SK-N-SH (cell line): ENCODE measurements around the gene RBM24. TPM values are rescaled to one million over a fixed set of nuclear protein-coding genes. Genes with fewer than 3 reads are reported as not detected.

Source experiments
- CTCF ChIA-PET: fragments of 300-600, 350-600 bp; formaldehyde crosslinking; extraction: SDS; loops from one replicate; lab custom pipeline; 2021; lab: Yijun Ruan, JAX
- POLR2A ChIA-PET: fragments of 350-600 bp; sonication (Branson Sonifier 250); formaldehyde crosslinking; extraction: SDS; loops from one replicate; lab custom pipeline; 2020; ENCODE audit warnings: antibody characterized with exemption, inconsistent platforms; lab: Yijun Ruan, JAX
- DNase-seq: peaks from one replicate; pipeline ENCODE4 v3.0.0; 2012
- H2AFZ ChIP-seq: fragments of 200-600 bp; sonication (generic); 2 replicates; pipeline ENCODE4 v1.8.1; 2016; ENCODE audit warnings: antibody characterized with exemption, mild to moderate bottlenecking, low read depth
- H3F3A ChIP-seq: fragments of 200-600 bp; sonication (generic); replicated peaks from 2 replicates; pipeline ENCODE3; 2016; ENCODE audit warnings: antibody characterized with exemption, mild to moderate bottlenecking; ENCODE audit not compliant: insufficient read depth
- H3K27ac ChIP-seq, 2 experiments: fragments of 200-500 bp in 1 of 2; fragments of 200-600 bp in 1 of 2; sonication (Bioruptor generic) in 1 of 2; sonication (generic), shearing (Covaris generic) in 1 of 2; 2 replicates each; pipeline versions ENCODE4 v1.5.1 to v1.6.1; 2014 to 2016; ENCODE audit warnings: low read depth in 2 of 2, inconsistent platforms in 1 of 2, low read length in 1 of 2, mild to moderate bottlenecking in 1 of 2, mixed read lengths in 1 of 2
- H3K27me3 ChIP-seq: fragments of 200-600 bp; sonication (generic), shearing (Covaris generic); 2 replicates; pipeline ENCODE4 v1.6.1; 2016; ENCODE audit warnings: mixed run types; ENCODE audit not compliant: insufficient read depth
- H3K36me3 ChIP-seq, 2 experiments: fragments of 200-500 bp in 1 of 2; fragments of 200-600 bp in 1 of 2; sonication (Bioruptor generic) in 1 of 2; sonication (generic) in 1 of 2; replicated peaks in 1 of 2; 2 replicates each; pipeline versions ENCODE3 to v1.5.1; 2014 to 2016; ENCODE audit warnings: low read length in 1 of 2, mild to moderate bottlenecking in 1 of 2; ENCODE audit not compliant: insufficient read depth in 2 of 2, control insufficient read depth in 1 of 2
- H3K4me1 ChIP-seq, 2 experiments: fragments of 200-500 bp in 1 of 2; fragments of 200-600 bp in 1 of 2; sonication (Bioruptor generic) in 1 of 2; sonication (generic), shearing (Covaris generic) in 1 of 2; 2 replicates each; pipeline versions ENCODE4 v1.5.1 to v1.6.1; 2014 to 2016; ENCODE audit warnings: low read depth in 1 of 2, low read length in 1 of 2, mixed run types in 1 of 2; ENCODE audit not compliant: insufficient read depth in 2 of 2, control insufficient read depth in 1 of 2
- H3K4me2 ChIP-seq: fragments of 200-600 bp; sonication (generic), shearing (Covaris generic); 2 replicates; pipeline ENCODE4 v1.6.1; 2017; ENCODE audit warnings: mixed run types
- H3K4me3 ChIP-seq, 2 experiments: fragments of 200-500 bp in 1 of 2; fragments of 200-600 bp in 1 of 2; sonication (Bioruptor generic) in 1 of 2; sonication (generic), shearing (Covaris generic) in 1 of 2; 2 replicates each; pipeline versions ENCODE4 v1.5.1 to v1.8.1; 2014 to 2016; ENCODE audit warnings: low read depth in 2 of 2, inconsistent platforms in 1 of 2, low read length in 1 of 2, mild to moderate bottlenecking in 1 of 2, mixed read lengths in 1 of 2, moderate library complexity in 1 of 2
- H3K79me2 ChIP-seq: fragments of 200-600 bp; sonication (generic); 2 replicates; pipeline ENCODE4 v1.8.1; 2017; ENCODE audit warnings: mild to moderate bottlenecking; ENCODE audit not compliant: insufficient read depth
- H3K9ac ChIP-seq: fragments of 200-600 bp; sonication (generic); 2 replicates; pipeline ENCODE4 v1.6.1; 2017; ENCODE audit warnings: mixed run types
- H3K9me2 ChIP-seq: fragments of 200-600 bp; sonication (generic); 2 replicates; pipeline ENCODE4 v1.6.1; 2017; ENCODE audit warnings: mixed run types
- H3K9me3 ChIP-seq: fragments of 200-600 bp; sonication (generic); 2 replicates; pipeline ENCODE4 v1.6.1; 2017; ENCODE audit warnings: mixed run types, mild to moderate bottlenecking, moderate library complexity
- H4K20me1 ChIP-seq: fragments of 200-600 bp; sonication (generic); 2 replicates; pipeline ENCODE4 v1.6.1; 2017; ENCODE audit warnings: mild to moderate bottlenecking, mixed run types; ENCODE audit not compliant: insufficient read depth
- FOSL2 ChIP-seq: IDR thresholded peaks from 2 replicates; pipeline ENCODE4 v1.4.0; 2012; ENCODE audit warnings: low read depth, mild to moderate bottlenecking, moderate library complexity, borderline replicate concordance
- FOXJ3 ChIP-seq: sonication (generic); formaldehyde crosslinking; IDR thresholded peaks from 2 replicates; pipeline ENCODE4 v1.5.1; 2020; ENCODE audit warnings: mild to moderate bottlenecking, missing genetic modification reagents
- GABPA ChIP-seq: IDR thresholded peaks from 2 replicates; pipeline ENCODE4 v1.4.0; 2012; ENCODE audit warnings: low read depth, mild to moderate bottlenecking
- GATA2 ChIP-seq: sonication (generic); formaldehyde crosslinking; IDR thresholded peaks from 2 replicates; pipeline ENCODE4 v1.5.0; 2020; ENCODE audit warnings: mild to moderate bottlenecking, missing genetic modification reagents
- MEF2A ChIP-seq: IDR thresholded peaks from 2 replicates; pipeline ENCODE4 v1.4.0; 2012; ENCODE audit warnings: low read depth, borderline replicate concordance
- MXI1 ChIP-seq: IDR thresholded peaks from 2 replicates; pipeline ENCODE4 v1.6.1; 2012; ENCODE audit warnings: mild to moderate bottlenecking, low read depth, low read length, improper control_type of control experiment
- RAD21 ChIP-seq: IDR thresholded peaks from 2 replicates; pipeline ENCODE4 v1.6.1; 2012; ENCODE audit warnings: mild to moderate bottlenecking, low read length
- RXRA ChIP-seq: IDR thresholded peaks from 2 replicates; pipeline ENCODE4 v1.4.0; 2012; ENCODE audit warnings: low read depth, mild to moderate bottlenecking, borderline replicate concordance
- SMC3 ChIP-seq: IDR thresholded peaks from 2 replicates; pipeline ENCODE4 v1.6.1; 2012; ENCODE audit warnings: low read depth, low read length, improper control_type of control experiment
- TCF12 ChIP-seq: IDR thresholded peaks from 2 replicates; pipeline ENCODE4 v1.4.0; 2012
- YY1 ChIP-seq: IDR thresholded peaks from 2 replicates; pipeline ENCODE4 v1.4.0; 2012; ENCODE audit warnings: low read depth, mild to moderate bottlenecking
- WGBS: methylation state at CpG from one replicate; pipeline ENCODE4 v1.1.6; 2017; ENCODE audit warnings: low lambda C conversion rate; 5-methylcytosine and 5-hydroxymethylcytosine counted together
- polyA plus RNA-seq, 3 experiments: library from polyadenylated mRNA; depleted of rRNA; stranded (reverse); fragments of >200 nt; gene quantifications; 2 replicates each; pipeline ENCODE4 v1.2.3, GENCODE V29; 2012
- TF ChIP-seq, protein P1 (sequence below): IDR thresholded peaks from 2 replicates; pipeline ENCODE4 v1.4.0; 2012; ENCODE audit warnings: low read depth, borderline replicate concordance
- TF ChIP-seq, protein P2 (sequence below): IDR thresholded peaks from 2 replicates; pipeline ENCODE4 v1.6.1; 2012; ENCODE audit warnings: mild to moderate bottlenecking, low read depth, low read length, moderate library complexity
- TF ChIP-seq, protein P3 (sequence below): fragments of 150-350 bp; IDR thresholded peaks from 2 replicates; pipeline ENCODE4 v1.6.1; 2016; ENCODE audit warnings: mild to moderate bottlenecking, low read depth, low read length
- TF ChIP-seq, protein P4 (sequence below): fragments of 150-350 bp; IDR thresholded peaks from 2 replicates; pipeline ENCODE4 v1.6.1; 2017; ENCODE audit warnings: antibody characterized with exemption, low read length, low read depth, borderline replicate concordance
- TF ChIP-seq, protein P5 (sequence below): IDR thresholded peaks from 2 replicates; pipeline ENCODE4 v1.4.0; 2012; ENCODE audit warnings: low read depth, borderline replicate concordance

RBM24 gene
- polyA plus RNA-seq, 1 of the 3 experiments (the other 2 are of a cell fraction): 0.20 TPM

DNA sequence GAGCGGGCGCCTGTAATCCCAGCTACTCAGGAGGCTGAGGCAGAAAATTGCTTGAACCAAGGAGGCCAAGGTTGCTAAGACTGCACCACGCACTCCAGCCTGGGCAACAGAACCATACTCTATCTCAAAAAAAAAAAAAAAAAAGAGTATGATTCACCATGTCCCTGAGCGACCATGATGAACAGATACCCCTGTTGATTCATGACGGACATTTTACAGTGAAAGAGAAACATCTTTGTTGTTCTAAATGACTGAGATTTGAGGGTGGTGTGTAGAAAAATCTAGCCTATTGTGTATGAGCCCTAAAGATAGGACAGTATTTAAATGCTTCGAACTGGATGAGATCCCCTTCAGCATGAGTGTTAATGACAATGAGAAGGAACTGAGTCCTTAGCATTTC, 32.8 kb downstream of the RBM24 start:
- H2AFZ ChIP-seq: no peak overlapping the region
- TF ChIP-seq GABPA: no peak
- no peak for TF ChIP-seq YY1
- 78% methylated on average over 6 of the region's 6 CpGs for WGBS

DNA sequence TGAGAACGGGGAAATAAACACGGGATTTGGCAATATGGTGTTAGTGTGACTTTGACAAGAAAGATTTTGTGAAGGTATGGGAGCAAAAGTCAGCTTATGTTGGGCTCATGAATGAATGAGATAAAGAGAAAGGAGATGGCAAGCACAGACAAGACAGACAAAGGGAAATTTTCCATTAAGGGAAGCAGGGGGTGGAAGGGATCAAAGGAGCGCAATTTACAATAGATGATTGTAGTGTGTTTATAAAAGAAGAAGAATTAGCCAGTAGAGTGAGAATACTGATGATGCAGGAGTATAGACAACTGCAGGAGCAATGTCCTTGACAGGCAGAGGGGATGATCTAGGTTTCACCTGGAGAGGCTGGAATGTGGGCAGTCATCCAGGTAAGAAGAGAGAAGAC, 34.1 kb downstream of the RBM24 start:
- H3K4me2 ChIP-seq: no peak overlapping the region
- H3K36me3 ChIP-seq: no peaks in the 10 kb centered on the region
- H3K27ac ChIP-seq: no peak overlapping the region
- ChIA-PET POLR2A (no interaction called here), CTCF (interaction anchor here (1.1 kb wide), 1 partner anchor 34 kb away, joined by 3 read pairs; the partner anchor contains the start of gene RBM24)
- H3K4me3 ChIP-seq: no peak overlapping the region
- no peaks in the 10 kb centered on the region for H3K9me2 ChIP-seq
- 88% methylated on average over 3 of the region's 3 CpGs for WGBS
- H2AFZ ChIP-seq: no peak overlapping the region
- no peak for DNase-seq
- H3K79me2 ChIP-seq: no peaks in the 10 kb centered on the region
- no peaks in the 10 kb centered on the region for H3K9me3 ChIP-seq
- no peaks in the 10 kb centered on the region for H4K20me1 ChIP-seq
- no peaks in the 10 kb centered on the region for H3K4me1 ChIP-seq
- no peaks in the 10 kb centered on the region for H3K27me3 ChIP-seq
- TF ChIP-seq, protein P1, sequence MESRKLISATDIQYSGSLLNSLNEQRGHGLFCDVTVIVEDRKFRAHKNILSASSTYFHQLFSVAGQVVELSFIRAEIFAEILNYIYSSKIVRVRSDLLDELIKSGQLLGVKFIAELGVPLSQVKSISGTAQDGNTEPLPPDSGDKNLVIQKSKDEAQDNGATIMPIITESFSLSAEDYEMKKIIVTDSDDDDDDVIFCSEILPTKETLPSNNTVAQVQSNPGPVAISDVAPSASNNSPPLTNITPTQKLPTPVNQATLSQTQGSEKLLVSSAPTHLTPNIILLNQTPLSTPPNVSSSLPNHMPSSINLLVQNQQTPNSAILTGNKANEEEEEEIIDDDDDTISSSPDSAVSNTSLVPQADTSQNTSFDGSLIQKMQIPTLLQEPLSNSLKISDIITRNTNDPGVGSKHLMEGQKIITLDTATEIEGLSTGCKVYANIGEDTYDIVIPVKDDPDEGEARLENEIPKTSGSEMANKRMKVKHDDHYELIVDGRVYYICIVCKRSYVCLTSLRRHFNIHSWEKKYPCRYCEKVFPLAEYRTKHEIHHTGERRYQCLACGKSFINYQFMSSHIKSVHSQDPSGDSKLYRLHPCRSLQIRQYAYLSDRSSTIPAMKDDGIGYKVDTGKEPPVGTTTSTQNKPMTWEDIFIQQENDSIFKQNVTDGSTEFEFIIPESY: no peak
- TF ChIP-seq, protein P2, sequence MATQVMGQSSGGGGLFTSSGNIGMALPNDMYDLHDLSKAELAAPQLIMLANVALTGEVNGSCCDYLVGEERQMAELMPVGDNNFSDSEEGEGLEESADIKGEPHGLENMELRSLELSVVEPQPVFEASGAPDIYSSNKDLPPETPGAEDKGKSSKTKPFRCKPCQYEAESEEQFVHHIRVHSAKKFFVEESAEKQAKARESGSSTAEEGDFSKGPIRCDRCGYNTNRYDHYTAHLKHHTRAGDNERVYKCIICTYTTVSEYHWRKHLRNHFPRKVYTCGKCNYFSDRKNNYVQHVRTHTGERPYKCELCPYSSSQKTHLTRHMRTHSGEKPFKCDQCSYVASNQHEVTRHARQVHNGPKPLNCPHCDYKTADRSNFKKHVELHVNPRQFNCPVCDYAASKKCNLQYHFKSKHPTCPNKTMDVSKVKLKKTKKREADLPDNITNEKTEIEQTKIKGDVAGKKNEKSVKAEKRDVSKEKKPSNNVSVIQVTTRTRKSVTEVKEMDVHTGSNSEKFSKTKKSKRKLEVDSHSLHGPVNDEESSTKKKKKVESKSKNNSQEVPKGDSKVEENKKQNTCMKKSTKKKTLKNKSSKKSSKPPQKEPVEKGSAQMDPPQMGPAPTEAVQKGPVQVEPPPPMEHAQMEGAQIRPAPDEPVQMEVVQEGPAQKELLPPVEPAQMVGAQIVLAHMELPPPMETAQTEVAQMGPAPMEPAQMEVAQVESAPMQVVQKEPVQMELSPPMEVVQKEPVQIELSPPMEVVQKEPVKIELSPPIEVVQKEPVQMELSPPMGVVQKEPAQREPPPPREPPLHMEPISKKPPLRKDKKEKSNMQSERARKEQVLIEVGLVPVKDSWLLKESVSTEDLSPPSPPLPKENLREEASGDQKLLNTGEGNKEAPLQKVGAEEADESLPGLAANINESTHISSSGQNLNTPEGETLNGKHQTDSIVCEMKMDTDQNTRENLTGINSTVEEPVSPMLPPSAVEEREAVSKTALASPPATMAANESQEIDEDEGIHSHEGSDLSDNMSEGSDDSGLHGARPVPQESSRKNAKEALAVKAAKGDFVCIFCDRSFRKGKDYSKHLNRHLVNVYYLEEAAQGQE: no peak
- TF ChIP-seq, protein P3, sequence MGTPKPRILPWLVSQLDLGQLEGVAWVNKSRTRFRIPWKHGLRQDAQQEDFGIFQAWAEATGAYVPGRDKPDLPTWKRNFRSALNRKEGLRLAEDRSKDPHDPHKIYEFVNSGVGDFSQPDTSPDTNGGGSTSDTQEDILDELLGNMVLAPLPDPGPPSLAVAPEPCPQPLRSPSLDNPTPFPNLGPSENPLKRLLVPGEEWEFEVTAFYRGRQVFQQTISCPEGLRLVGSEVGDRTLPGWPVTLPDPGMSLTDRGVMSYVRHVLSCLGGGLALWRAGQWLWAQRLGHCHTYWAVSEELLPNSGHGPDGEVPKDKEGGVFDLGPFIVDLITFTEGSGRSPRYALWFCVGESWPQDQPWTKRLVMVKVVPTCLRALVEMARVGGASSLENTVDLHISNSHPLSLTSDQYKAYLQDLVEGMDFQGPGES: no peak
- TF ChIP-seq, protein P4, sequence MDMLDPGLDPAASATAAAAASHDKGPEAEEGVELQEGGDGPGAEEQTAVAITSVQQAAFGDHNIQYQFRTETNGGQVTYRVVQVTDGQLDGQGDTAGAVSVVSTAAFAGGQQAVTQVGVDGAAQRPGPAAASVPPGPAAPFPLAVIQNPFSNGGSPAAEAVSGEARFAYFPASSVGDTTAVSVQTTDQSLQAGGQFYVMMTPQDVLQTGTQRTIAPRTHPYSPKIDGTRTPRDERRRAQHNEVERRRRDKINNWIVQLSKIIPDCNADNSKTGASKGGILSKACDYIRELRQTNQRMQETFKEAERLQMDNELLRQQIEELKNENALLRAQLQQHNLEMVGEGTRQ: no peak
- TF ChIP-seq MXI1 (no peak), FOSL2 (no peak), RXRA (no peak), SMC3 (no peak), GATA2 (CRISPR knock-in tag) (no peak), FOXJ3 (CRISPR knock-in tag) (no peak), RAD21 (no peak), TCF12 (no peak), MEF2A (no peak)
- TF ChIP-seq, protein P5, sequence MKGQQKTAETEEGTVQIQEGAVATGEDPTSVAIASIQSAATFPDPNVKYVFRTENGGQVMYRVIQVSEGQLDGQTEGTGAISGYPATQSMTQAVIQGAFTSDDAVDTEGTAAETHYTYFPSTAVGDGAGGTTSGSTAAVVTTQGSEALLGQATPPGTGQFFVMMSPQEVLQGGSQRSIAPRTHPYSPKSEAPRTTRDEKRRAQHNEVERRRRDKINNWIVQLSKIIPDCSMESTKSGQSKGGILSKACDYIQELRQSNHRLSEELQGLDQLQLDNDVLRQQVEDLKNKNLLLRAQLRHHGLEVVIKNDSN: no peak
- no peak overlapping the region for H3K9ac ChIP-seq
- H3F3A ChIP-seq: no peaks in the 10 kb centered on the region

More for the DNA sequence above, 32.8 kb downstream of the RBM24 start:
- H3K9me2 ChIP-seq: no peaks in the 10 kb centered on the region
- H3K4me2 ChIP-seq: no peak overlapping the region
- no peaks in the 10 kb centered on the region for H3K27me3 ChIP-seq
- no peaks in the 10 kb centered on the region for H3K79me2 ChIP-seq
- POLR2A ChIA-PET: no interaction called here
- H3F3A ChIP-seq: no peaks in the 10 kb centered on the region
- H3K4me1 ChIP-seq: no peaks in the 10 kb centered on the region
- no peaks in the 10 kb centered on the region for H3K9me3 ChIP-seq
- H3K9ac ChIP-seq: no peak overlapping the region
- no peaks in the 10 kb centered on the region for H4K20me1 ChIP-seq
- CTCF ChIA-PET: no interaction called here
- no peak overlapping the region for H3K27ac ChIP-seq
- no peak for DNase-seq
- H3K4me3 ChIP-seq: no peak overlapping the region
- H3K36me3 ChIP-seq: no peaks in the 10 kb centered on the region
